HFF-Myc (cell line): ENCODE results near the gene TSHZ3.

Experiments used
- DNase-seq: peaks from one replicate; pipeline ENCODE4 v3.0.0-alpha.2; 2011; ENCODE audit warnings: low read depth; ENCODE audit errors: extremely low read depth
- H3K4me3 ChIP-seq: replicated peaks from 2 replicates; pipeline ENCODE4 v1.5.1; 2011; ENCODE audit warnings: low read depth, mild to moderate bottlenecking, control low read depth, low read length
- CTCF ChIP-seq: IDR thresholded peaks from 2 replicates; pipeline ENCODE4 v1.5.1; 2012; ENCODE audit warnings: mild to moderate bottlenecking, low read depth, low read length, control low read depth; ENCODE audit errors: missing control alignments

Gene TSHZ3

DNA sequence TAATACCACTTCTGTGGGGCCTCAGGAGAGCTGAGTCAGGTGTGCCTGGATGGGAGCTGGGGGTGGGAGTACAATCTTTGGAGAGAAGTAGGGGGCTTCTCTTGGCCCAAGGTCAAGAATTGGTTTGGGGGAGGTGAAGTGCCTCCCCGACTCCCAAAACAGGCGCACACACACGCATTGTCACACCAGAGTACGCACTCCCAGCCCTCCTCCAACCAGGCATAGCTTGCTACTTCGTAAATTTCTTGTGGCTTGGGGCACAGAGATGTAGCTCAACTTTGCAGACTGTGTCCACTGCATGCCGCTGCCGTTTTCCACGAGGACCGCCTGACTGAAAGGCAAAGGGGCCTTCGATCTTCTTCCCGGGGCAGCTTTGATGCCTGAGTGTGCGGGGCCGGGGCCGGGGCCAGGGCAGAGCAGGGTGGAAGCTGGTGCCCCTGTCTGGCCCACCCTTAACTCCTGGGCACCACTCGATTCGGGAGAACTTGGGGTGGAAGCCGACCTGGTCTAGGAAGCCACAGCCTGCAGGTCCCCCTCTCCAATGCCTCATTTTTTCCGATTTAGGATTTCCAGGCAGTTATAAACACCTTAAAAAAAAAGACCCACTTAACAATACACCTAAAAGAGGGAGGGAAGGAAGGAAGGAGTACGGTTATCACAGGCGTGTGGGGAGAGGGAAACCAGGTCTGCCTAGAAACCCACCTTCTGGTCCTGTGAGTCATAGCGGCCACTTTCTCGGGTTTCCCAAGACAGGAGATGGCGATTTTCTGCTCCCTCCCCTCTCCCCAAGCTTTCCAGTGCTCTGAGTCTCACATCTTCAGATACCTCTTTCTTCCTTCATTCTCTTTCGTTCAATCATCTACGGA lies 5.8 kb upstream of the TSHZ3 start:
- no peak overlapping the region for H3K4me3 ChIP-seq
- TF ChIP-seq CTCF = no peak
- DNase-seq = no peak

GRCh38 chr19:31354316-31354715 lies 5.1 kb upstream of the TSHZ3 start:
- TF ChIP-seq CTCF = no peak
- no peak for DNase-seq
- no peak overlapping the region for H3K4me3 ChIP-seq

GRCh38 chr19:31353833-31354232 lies 4.6 kb upstream of the TSHZ3 start:
- no peak for TF ChIP-seq CTCF
- no peak overlapping the region for H3K4me3 ChIP-seq
- no peak for DNase-seq

DNA sequence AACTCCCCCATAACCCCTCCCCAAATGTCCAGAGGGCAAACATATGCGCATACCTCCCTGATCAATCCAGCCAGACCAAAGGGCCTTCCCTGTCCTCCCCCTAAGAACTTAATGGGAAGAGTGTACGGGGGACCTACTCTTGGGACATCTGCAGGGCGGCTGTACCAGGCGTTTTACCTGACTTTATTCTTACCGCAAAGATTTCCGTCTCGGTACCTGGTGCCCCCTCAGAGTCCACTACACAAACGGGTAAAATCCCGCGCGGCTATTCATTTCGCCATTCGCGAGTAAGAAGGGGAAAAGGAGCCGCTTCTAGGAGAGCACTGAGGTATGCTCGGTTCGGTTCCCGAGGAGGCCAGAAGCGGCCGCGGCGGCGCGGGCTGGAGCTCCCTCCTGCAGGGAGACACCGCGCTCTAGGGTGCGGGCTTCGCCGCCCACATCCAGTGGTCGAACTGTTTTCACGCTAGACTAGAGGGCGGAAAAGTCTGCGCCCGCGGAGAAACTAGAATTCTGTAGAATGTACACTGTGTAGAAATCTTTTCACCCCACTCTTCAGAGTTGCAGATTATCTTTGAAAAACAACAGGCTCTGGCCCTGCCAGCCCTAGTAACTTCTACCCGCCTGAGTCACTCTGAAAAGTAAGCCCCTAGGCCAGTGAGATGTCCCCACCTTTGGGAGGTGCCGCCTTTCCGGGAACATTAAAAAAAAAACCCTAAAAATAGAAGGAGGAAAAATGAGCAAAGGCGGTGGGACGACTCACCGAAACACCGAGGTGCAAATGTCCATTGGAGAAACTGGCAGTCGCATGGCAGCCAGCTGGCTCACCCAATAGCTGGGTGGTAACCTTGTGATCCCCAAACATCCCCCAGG lies 3.8 kb upstream of the TSHZ3 start:
- no peak for DNase-seq
- no peak for TF ChIP-seq CTCF
- H3K4me3 ChIP-seq = no peak overlapping the region

- DNase-seq = no peak
- H3K4me3 ChIP-seq = no peak overlapping the region
- TF ChIP-seq CTCF = no peak
These were observed 3.1 kb upstream of the TSHZ3 start for GRCh38 chr19:31352296-31352781.

GRCh38 chr19:31351855-31352195 lies 2.6 kb upstream of the TSHZ3 start:
- peak overlapping the region; percentile 52 for H3K4me3 ChIP-seq
- TF ChIP-seq CTCF = no peak
- no peak for DNase-seq
